Cardiac septum (tissue), 1 donor: ENCODE data around the gene ATOH8. TPM values are rescaled to one million over a fixed set of nuclear protein-coding genes. Genes with fewer than 3 reads are reported as not detected.
A peak's percentile ranks its signal among the peaks of the same experiment; 100 is the strongest.

ENCODE experiments used
- DNase-seq: peaks from one replicate; pipeline ENCODE4 v3.0.0-alpha.2; 2020; ENCODE audit warnings: low spot score
- intact Hi-C: fragments of 100-400 bp; cut with DNase I; formaldehyde crosslinking; loops from one replicate; pipeline ENCODE4 v1.14.0; 2022
- total RNA-seq: library from RNA; stranded (reverse); fragmentation: NEBNext Ultra II Directional; extraction: Animal tissue kit (Norgen Biotek cat#: 25700); gene quantifications from one replicate; pipeline ENCODE4 v1.2.1, GENCODE V29; 2021
- donor health status: DM: no; HTN: no; CAD: no.

Gene ATOH8
- total RNA-seq, 1 donor from 2014 or later = 21.0 TPM

- intact Hi-C loops = no loop called here
- DNase-seq = no peak
These were observed 23.7 kb downstream of the ATOH8 start for GRCh38 chr2:85777441-85777861.

- no peak for DNase-seq
- intact Hi-C loops = no loop called here
These were observed 25.0 kb downstream of the ATOH8 start for GRCh38 chr2:85778646-85779379.

DNA sequence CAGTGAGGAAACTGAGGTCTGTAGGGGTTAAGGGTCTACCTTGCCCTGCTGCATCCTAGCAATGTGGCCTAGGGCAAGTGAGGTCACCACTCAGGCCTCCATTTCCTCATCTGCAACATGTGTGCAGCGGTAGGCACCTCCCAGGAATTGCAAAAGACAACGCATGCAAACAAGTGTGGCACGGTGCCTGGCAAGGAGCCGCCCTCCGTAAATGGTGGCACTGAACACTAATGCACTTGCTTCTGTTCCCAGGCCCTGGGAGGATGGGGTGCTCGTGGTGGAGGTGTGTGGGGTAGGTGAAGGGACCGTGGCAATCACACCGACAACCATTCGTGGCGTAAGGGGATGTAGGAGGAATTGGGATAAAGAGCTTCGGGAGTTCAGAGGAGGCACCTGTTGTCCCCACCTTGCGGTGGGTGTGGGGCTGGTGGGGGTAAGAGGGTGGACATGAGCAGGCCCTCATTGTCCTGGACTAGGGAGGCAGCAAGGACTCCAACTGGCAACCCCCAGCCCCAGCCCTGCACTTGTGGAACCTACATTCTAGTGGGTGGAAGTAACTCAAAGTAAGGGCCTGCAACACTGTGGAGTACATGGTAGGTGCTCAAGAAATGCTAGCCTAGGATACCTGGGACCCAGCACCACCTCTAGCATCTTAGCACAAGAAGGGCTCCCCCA is 26.0 kb downstream of the ATOH8 start:
- intact Hi-C loops = no loop called here
- no peak for DNase-seq

DNA sequence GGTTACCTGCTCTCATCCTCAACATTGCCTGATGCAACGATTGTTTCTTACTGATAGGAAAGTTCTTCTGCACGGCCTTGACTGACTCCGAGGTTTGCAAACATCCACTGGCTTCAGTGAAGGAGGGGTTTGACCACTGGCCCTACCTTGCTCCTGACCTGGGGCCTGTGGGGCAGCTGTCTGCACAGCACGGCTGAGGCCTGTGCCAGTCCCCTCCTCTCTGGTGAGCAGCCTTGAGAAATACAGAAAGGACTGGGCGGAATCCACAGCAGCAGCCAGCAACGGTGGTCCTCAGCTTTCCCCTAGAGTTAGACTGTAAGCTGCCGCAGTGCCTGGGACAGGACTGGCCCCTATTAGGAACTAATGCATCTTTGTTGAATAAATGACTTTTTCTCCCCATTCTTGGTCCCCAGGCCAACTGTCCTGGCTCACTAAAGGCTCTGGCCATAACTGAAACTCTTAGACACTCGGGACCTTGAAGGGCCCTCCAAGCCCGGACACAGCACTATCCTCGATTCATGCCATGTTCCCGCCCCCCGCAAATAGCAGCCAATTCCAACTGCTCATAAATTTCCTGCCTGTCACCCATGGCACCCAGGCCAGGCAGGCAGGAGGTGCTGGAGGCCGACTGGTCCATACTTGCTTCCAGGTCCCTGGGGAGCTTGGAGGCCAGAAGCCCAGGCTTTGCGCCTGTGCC is 26.7 kb downstream of the ATOH8 start:
- intact Hi-C loops = no loop called here
- no peak for DNase-seq

GRCh38 chr2:85781013-85781332 is 27.2 kb downstream of the ATOH8 start:
- intact Hi-C loops = no loop called here

GRCh38 chr2:85783796-85784195 is 30.0 kb downstream of the ATOH8 start:
- DNase-seq = no peak
- intact Hi-C loops = no loop called here

More at GRCh38 chr2:85781013-85781332, 27.2 kb downstream of the ATOH8 start:
- no peak for DNase-seq

GRCh38 chr2:85784474-85784986 is 30.7 kb downstream of the ATOH8 start:
- DNase-seq = no peak
- intact Hi-C loops = no loop called here

DNA sequence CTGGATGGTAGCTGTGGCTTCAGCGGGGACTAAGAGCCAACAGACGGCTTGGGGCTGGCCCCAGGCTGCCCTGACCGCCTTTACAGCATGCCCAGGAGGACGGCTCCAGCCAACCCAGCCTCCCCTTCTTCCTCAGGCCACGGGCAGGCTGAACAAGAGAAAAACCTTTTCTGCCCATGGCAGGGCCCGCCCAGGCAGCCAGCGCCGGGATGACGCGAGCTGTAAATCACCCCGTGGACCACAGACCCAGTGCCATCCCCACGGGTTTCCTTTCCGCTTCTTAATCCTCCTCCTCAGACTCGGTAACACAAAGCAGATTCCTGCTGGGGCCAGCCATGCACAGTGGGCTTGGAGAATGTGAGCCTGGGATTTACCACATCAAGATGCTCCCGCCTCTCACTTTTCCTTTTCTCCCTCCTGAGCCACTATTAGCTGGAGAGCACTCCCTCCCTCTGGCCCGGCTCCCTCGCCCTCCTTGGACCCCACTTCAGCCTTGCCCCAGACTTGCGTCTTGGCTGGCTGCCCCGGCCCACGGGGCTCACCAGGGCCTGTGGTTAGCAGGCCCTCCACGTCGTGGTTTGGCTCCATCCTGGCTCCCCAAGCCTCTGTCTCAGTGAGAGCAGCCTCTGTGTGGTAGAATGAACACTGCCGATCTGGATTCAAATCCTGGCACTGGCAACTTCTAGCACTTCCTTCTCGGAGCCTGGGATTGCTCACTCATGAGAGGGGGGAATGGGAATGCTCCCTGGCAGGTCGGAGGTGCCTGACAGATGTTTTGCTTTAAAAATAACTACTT is 31.4 kb downstream of the ATOH8 start:
- intact Hi-C loops = no loop called here
- no peak for DNase-seq

DNA sequence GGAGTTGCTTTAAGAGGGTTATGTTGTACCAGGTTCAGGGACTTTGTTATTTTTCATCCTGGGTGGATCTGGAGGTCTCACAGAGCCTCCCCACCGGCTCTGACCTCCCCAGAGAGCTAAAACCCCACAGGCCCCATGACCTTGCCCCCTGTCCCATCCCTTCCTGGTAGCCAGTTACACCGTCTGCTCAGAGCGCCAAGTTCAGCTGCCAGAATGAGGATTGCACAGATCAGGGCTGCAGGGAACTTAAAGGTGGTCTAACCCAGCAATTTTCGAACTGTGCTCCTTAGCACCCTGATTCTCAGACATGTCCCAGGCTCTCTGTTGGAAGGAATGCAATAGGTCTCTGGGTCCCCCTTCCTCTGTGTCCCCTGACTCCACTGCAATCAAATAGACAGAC is 32.1 kb downstream of the ATOH8 start:
- DNase-seq = no peak
- intact Hi-C loops = no loop called here

- no peak for DNase-seq
- intact Hi-C loops = no loop called here
These were observed 32.7 kb downstream of the ATOH8 start for GRCh38 chr2:85786444-85786843.

GRCh38 chr2:85786865-85787264 is 33.1 kb downstream of the ATOH8 start:
- intact Hi-C loops = no loop called here
- no peak for DNase-seq

GRCh38 chr2:85787282-85787980 is 33.6 kb downstream of the ATOH8 start:
- intact Hi-C loops = no loop called here
- no peak for DNase-seq

- DNase-seq = no peak
- intact Hi-C loops = no loop called here
These were observed 34.2 kb downstream of the ATOH8 start for GRCh38 chr2:85787981-85788340.

- no peak for DNase-seq
- intact Hi-C loops = no loop called here
These were observed 34.8 kb downstream of the ATOH8 start for GRCh38 chr2:85788603-85789002.

- no peak for DNase-seq
- intact Hi-C loops = no loop called here
These were observed 35.5 kb downstream of the ATOH8 start for GRCh38 chr2:85789271-85789670.

DNA sequence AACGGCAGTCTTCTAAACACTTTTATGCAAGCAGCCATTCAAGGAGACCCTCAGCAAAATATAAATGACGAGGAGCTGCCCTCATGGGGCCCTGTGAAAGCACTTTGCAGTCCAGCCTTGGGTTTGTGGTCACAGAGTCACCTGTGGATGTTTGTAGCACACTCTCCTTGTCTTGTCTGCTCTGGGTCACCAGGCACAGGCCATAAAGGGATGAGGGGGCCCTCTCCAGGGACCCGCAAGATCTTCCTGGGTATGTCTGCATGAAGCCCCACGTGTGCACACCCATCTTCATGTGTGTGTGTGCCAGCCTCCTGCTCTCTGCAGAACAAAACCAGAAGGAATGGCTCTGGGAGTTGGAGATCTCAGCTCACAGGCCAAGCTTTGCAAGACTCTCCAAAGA is 36.2 kb downstream of the ATOH8 start:
- no peak for DNase-seq

GRCh38 chr2:85790499-85791188 is 36.9 kb downstream of the ATOH8 start:
- intact Hi-C loops = no loop called here
- DNase-seq = no peak

More for the DNA sequence above, 36.2 kb downstream of the ATOH8 start:
- intact Hi-C loops = no loop called here

GRCh38 chr2:85791704-85792565 is 38.1 kb downstream of the ATOH8 start:
- intact Hi-C loops = no loop called here

More at GRCh38 chr2:85791704-85792565, 38.1 kb downstream of the ATOH8 start:
- peak; percentile 75 for DNase-seq
